Activated T-cell treated with anti-CD3 and anti-CD28 coated beads for 1 hour (primary cell): ENCODE results near the gene NOL4.

Experiments
- DNase-seq: peaks from one replicate; pipeline ENCODE4 v3.0.0-alpha.2; 2020; ENCODE audit warnings: low read depth

NOL4 gene

DNA sequence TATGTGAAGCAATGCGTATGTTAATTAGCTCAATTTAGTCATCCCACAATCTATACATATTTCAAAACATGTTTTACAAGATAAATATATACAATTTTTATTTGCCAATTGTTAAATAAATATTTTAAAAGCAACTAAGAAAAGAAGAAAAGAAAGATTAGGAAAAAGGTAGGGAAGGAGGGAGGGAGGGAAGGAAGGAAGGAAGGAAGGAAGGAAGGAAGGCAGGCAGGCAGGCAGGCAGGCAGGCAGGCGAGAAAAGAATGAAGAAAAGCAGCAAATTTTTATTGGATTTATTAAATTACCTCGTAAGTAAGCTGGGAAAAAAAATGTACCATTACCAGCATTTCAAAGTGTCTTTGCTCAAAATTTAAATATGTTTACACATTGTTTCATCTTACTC is 30.5 kb downstream of the NOL4 start:
- no peak for DNase-seq

- no peak for DNase-seq
Observed at GRCh38 chr18:34189656-34190435, 34.9 kb downstream of the NOL4 start.
